Non-pigmented ciliary epithelial cell (primary cell): ENCODE data around the gene SSTR3.
"Not testable (repeated sequence)": the region's sequence is repeated elsewhere in the genome, so short reads cannot be mapped to it uniquely, and the experiment has no call there.

Source experiments
- DNase-seq: peaks from one replicate; pipeline ENCODE4 v3.0.0-alpha.2; 2010; ENCODE audit warnings: low read depth

SSTR3 gene

GRCh38 chr22:37181681-37182080 is 30.6 kb downstream of the SSTR3 start:
- no peak for DNase-seq

- DNase-seq, result no peak
Measured at GRCh38 chr22:37180531-37181231, 31.6 kb downstream of the SSTR3 start.

GRCh38 chr22:37179622-37180420 is 32.5 kb downstream of the SSTR3 start:
- DNase-seq, result no peak

GRCh38 chr22:37179126-37179470 is 33.2 kb downstream of the SSTR3 start:
- no peak for DNase-seq

- no peak for DNase-seq
Measured at GRCh38 chr22:37178350-37179125, 33.7 kb downstream of the SSTR3 start.

- DNase-seq, result no peak
Measured at GRCh38 chr22:37177755-37178154, 34.5 kb downstream of the SSTR3 start.

- DNase-seq, result no peak
Measured at GRCh38 chr22:37177221-37177620, 35.1 kb downstream of the SSTR3 start.

- DNase-seq, result no peak
Measured at GRCh38 chr22:37176464-37177061, 35.7 kb downstream of the SSTR3 start.

- no peak for DNase-seq
Measured at GRCh38 chr22:37175414-37176281, 36.6 kb downstream of the SSTR3 start.

- DNase-seq, result no peak
Measured at GRCh38 chr22:37174964-37175363, 37.3 kb downstream of the SSTR3 start.

- no peak for DNase-seq
Measured at GRCh38 chr22:37173709-37174108, 38.6 kb downstream of the SSTR3 start.

GRCh38 chr22:37172266-37173245 is 39.7 kb downstream of the SSTR3 start:
- no peak for DNase-seq

- DNase-seq, result no peak
Measured at GRCh38 chr22:37171662-37172061, 40.6 kb downstream of the SSTR3 start.

GRCh38 chr22:37170689-37171405 is 41.4 kb downstream of the SSTR3 start:
- not testable (repeated sequence) for DNase-seq

- DNase-seq, result no peak
Measured at GRCh38 chr22:37169947-37170688, 42.2 kb downstream of the SSTR3 start.

GRCh38 chr22:37169406-37169805 is 42.9 kb downstream of the SSTR3 start:
- no peak for DNase-seq

- DNase-seq, result no peak
Measured at GRCh38 chr22:37167981-37168647, 44.2 kb downstream of the SSTR3 start.
